NCI-H2196 (cell line): ENCODE results near the gene RPL35A.

ENCODE experiments used
- DNase-seq: peaks from one replicate; lab custom pipeline; 2025; ENCODE audit not compliant: unreplicated experiment; lab: John Stamatoyannopoulos, UW

Gene RPL35A

GRCh38 chr3:197994736-197995135 is 44.7 kb downstream of the RPL35A start:
- no peak for DNase-seq

- no peak for DNase-seq
Measured at GRCh38 chr3:197996855-197997254, 46.9 kb downstream of the RPL35A start.

GRCh38 chr3:197997936-197998335 is 47.9 kb downstream of the RPL35A start:
- DNase-seq: no peak
